ENCODE data around the gene RCOR3.

Gene RCOR3

DNA sequence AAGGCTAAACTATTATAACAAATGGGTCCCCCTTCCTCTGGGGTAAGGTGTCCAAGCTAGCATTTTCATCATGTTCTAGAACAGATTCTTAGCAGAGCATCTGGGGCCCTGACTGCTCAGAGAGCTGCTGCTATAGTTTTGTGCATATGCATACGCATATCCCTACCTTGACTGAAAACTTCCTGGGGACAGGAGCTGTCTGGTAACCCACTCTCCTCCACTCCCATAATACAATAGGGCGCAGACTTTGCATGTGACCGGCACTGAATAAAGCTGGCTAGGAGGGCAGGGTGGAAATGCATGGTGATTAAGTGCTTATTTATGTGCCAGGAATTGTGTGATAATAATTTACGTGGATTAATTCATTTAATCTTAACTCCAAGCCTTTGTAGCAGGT is 79.1 kb downstream of the RCOR3 start:
- H3K9ac ChIP-seq (ENCODE audit: low read length): no peak overlapping the region
- H4K20me1 ChIP-seq (ENCODE audit: insufficient read depth, low read length): peaks cover 92% of the 10 kb centered on the region
- H3K9me3 ChIP-seq (ENCODE audit: insufficient read depth, low read length): no peaks in the 10 kb centered on the region
- H3K79me2 ChIP-seq (ENCODE audit: low read length): peaks cover 90% of the 10 kb centered on the region
- no peak overlapping the region for H3K4me2 ChIP-seq (ENCODE audit: low read length)
- peaks cover 19% of the 10 kb centered on the region for H3K4me1 ChIP-seq (ENCODE audit: low read length)
- no peak overlapping the region for H3K27ac ChIP-seq (ENCODE audit: low read length)
- H2AFZ ChIP-seq (ENCODE audit: low read depth, low read length): no peak overlapping the region
- TF ChIP-seq EZH2phosphoT487 (IDR thresholded peaks at IDR 0.05; ENCODE audit: low read depth): no peak
- TF ChIP-seq CTCF (IDR thresholded peaks at IDR 0.05; ENCODE audit: low read depth, low read length): no peak
- H3K4me3 ChIP-seq (ENCODE audit: low read length): no peak overlapping the region
- H3K27me3 ChIP-seq (ENCODE audit: low read depth, low read length): no peaks in the 10 kb centered on the region
- H3K36me3 ChIP-seq (replicated peaks; ENCODE audit: low read depth, low read length): peaks cover 10% of the 10 kb centered on the region

DNA sequence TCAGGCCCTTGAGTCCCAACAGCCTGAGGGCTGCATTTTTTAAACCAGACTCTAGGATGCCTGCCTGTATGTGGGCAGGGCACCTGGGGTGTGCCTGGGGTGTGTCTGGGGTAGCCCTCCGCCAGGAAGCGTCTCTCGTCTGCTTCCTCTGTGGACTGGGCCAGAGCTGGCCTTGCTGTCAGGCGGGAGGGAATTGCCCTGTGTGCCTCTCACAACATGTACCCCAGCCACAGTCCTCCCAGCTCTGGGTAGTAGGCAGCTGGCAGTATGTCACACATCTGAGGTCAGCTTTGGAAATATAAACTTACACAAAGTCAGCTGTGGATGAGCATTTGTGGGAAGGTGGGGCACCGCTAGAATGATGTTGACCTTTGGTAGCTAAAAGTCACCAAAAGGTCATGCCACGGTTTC is 80.5 kb downstream of the RCOR3 start:
- Histone ChIP-seq H3K79me2 (ENCODE audit: low read length) (peaks cover 91% of the 10 kb centered on the region), H3K27ac (ENCODE audit: low read length) (no peak overlapping the region), H3K9me3 (ENCODE audit: insufficient read depth, low read length) (no peaks in the 10 kb centered on the region), H3K4me3 (ENCODE audit: low read length) (no peak overlapping the region), H4K20me1 (ENCODE audit: insufficient read depth, low read length) (peaks cover 94% of the 10 kb centered on the region), H3K27me3 (ENCODE audit: low read depth, low read length) (no peaks in the 10 kb centered on the region), H2AFZ (ENCODE audit: low read depth, low read length) (no peak overlapping the region), H3K9ac (ENCODE audit: low read length) (no peak overlapping the region), H3K4me1 (ENCODE audit: low read length) (peaks cover 17% of the 10 kb centered on the region), H3K4me2 (ENCODE audit: low read length) (no peak overlapping the region), H3K36me3 (replicated peaks; ENCODE audit: low read depth, low read length) (peaks cover 12% of the 10 kb centered on the region)
- no peak for TF ChIP-seq EZH2phosphoT487 (IDR thresholded peaks at IDR 0.05; ENCODE audit: low read depth)
- no peak for TF ChIP-seq CTCF (IDR thresholded peaks at IDR 0.05; ENCODE audit: low read depth, low read length)

GRCh38 chr1:211340622-211341507 is 81.7 kb downstream of the RCOR3 start:
- peaks cover 86% of the 10 kb centered on the region for H3K79me2 ChIP-seq (ENCODE audit: low read length)
- no peaks in the 10 kb centered on the region for H3K27me3 ChIP-seq (ENCODE audit: low read depth, low read length)
- H2AFZ ChIP-seq (ENCODE audit: low read depth, low read length): no peak overlapping the region

More at GRCh38 chr1:211340622-211341507, 81.7 kb downstream of the RCOR3 start:
- H3K9me3 ChIP-seq (ENCODE audit: insufficient read depth, low read length): no peaks in the 10 kb centered on the region
- H3K9ac ChIP-seq (ENCODE audit: low read length): no peak overlapping the region
- no peak overlapping the region for H3K4me3 ChIP-seq (ENCODE audit: low read length)
- peaks cover 5% of the 10 kb centered on the region for H3K4me1 ChIP-seq (ENCODE audit: low read length)
- H3K27ac ChIP-seq (ENCODE audit: low read length): no peak overlapping the region
- H3K36me3 ChIP-seq (replicated peaks; ENCODE audit: low read depth, low read length): peaks cover 6% of the 10 kb centered on the region
- H4K20me1 ChIP-seq (ENCODE audit: insufficient read depth, low read length): peaks cover 88% of the 10 kb centered on the region
- TF ChIP-seq CTCF (IDR thresholded peaks at IDR 0.05; ENCODE audit: low read depth, low read length): no peak
- TF ChIP-seq EZH2phosphoT487 (IDR thresholded peaks at IDR 0.05; ENCODE audit: low read depth): no peak
- H3K4me2 ChIP-seq (ENCODE audit: low read length): no peak overlapping the region

Measured in OCI-LY3 (cell line).